ENCODE measurements around the gene NEURL1B.

DNA sequence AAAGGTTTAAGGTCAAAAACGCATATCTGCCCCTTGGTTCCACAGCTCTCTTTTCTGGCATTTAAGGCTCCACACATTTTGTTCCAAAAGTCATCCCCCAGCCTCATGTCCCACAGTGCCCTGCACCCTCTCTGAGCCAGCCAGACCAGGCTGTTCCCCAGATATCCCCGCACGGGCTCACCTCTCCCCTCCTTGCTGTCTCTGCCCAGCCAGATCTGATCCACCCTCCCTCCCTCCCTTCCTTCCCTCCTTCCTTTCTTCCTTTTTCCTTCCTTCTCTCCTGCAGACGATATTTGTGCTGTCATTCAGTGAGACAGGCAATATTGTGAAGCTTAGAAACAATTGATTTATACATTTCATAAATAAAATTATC lies 92.9 kb downstream of the NEURL1B start:
- TF ChIP-seq, protein P1, sequence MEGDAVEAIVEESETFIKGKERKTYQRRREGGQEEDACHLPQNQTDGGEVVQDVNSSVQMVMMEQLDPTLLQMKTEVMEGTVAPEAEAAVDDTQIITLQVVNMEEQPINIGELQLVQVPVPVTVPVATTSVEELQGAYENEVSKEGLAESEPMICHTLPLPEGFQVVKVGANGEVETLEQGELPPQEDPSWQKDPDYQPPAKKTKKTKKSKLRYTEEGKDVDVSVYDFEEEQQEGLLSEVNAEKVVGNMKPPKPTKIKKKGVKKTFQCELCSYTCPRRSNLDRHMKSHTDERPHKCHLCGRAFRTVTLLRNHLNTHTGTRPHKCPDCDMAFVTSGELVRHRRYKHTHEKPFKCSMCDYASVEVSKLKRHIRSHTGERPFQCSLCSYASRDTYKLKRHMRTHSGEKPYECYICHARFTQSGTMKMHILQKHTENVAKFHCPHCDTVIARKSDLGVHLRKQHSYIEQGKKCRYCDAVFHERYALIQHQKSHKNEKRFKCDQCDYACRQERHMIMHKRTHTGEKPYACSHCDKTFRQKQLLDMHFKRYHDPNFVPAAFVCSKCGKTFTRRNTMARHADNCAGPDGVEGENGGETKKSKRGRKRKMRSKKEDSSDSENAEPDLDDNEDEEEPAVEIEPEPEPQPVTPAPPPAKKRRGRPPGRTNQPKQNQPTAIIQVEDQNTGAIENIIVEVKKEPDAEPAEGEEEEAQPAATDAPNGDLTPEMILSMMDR (IDR thresholded peaks at IDR 0.05), result no peak
- no peak for TF ChIP-seq POLR2A (IDR thresholded peaks at IDR 0.05)

All from heart left ventricle (tissue), 13 donors.